ENCODE results near the gene CACNB2.

DNA sequence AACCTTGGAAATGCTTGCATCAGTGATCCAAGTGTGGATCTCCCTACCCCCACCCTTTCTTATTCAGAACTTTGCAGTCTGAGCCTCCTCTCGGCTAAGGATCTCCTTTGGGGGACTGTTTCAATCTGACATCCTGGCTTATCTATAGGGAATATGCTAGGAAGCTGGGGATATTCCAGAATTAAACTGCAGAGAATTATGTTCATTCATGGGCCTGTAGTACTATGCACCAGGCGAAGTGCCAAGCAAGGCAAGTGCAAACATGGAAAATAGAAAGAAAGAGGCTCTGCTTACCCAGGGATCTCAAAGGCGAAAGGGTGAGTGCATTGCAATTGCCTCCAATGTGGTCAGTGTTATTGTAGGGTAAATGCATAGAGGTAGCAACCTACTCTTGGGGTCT is 96.5 kb downstream of the CACNB2 start:
- TF ChIP-seq KLF9 (CRISPR knock-in tag; IDR thresholded peaks at IDR 0.05; ENCODE audit: low read depth): no peak
- TF ChIP-seq TAF1 (CRISPR knock-in tag; IDR thresholded peaks at IDR 0.05): no peak
- TF ChIP-seq, protein P1, sequence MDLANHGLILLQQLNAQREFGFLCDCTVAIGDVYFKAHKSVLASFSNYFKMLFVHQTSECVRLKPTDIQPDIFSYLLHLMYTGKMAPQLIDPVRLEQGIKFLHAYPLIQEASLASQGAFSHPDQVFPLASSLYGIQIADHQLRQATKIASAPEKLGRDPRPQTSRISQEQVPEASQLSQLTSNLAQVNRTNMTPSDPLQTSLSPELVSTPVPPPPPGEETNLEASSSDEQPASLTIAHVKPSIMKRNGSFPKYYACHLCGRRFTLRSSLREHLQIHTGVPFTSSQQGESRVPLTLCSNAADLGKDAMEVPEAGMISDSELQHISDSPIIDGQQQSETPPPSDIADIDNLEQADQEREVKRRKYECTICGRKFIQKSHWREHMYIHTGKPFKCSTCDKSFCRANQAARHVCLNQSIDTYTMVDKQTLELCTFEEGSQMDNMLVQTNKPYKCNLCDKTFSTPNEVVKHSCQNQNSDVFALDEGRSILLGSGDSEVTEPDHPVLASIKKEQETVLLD (CRISPR knock-in tag; IDR thresholded peaks at IDR 0.05; ENCODE audit: low read depth): no peak
